ENCODE data around the gene HTR2A.

The HTR2A gene

GRCh38 chr13:46914341-46914740, 17.5 kb upstream of the HTR2A start:
- Mint-ChIP-seq H3K27me3 (ENCODE audit: low read depth, poor library complexity) (no peaks in the 10 kb centered on the region), H3K27ac (no peak overlapping the region), H3K36me3 (ENCODE audit: low read depth) (no peaks in the 10 kb centered on the region), H3K4me1 (no peaks in the 10 kb centered on the region), H3K9me3 (peaks cover 7% of the 10 kb centered on the region), H3K4me3 (no peak overlapping the region)
- no peak for DNase-seq
- TF ChIP-seq CTCF (IDR thresholded peaks at IDR 0.05), result no peak

- Mint-ChIP-seq H3K4me1 (no peaks in the 10 kb centered on the region), H3K27me3 (ENCODE audit: low read depth, poor library complexity) (no peaks in the 10 kb centered on the region), H3K9me3 (peaks cover 7% of the 10 kb centered on the region), H3K27ac (no peak overlapping the region), H3K4me3 (no peak overlapping the region), H3K36me3 (ENCODE audit: low read depth) (no peaks in the 10 kb centered on the region)
- no peak for TF ChIP-seq CTCF (IDR thresholded peaks at IDR 0.05)
- no peak for DNase-seq
Measured at GRCh38 chr13:46913757-46914156, 16.9 kb upstream of the HTR2A start.

GRCh38 chr13:46909042-46909441, 12.2 kb upstream of the HTR2A start:
- H3K27me3 Mint-ChIP-seq (ENCODE audit: low read depth, poor library complexity), result no peaks in the 10 kb centered on the region
- H3K4me1 Mint-ChIP-seq, result no peaks in the 10 kb centered on the region
- TF ChIP-seq CTCF (IDR thresholded peaks at IDR 0.05), result no peak

GRCh38 chr13:46908501-46908900, 11.6 kb upstream of the HTR2A start:
- Mint-ChIP-seq H3K4me3 (no peak overlapping the region), H3K9me3 (peaks cover 7% of the 10 kb centered on the region), H3K27ac (no peak overlapping the region), H3K36me3 (ENCODE audit: low read depth) (no peaks in the 10 kb centered on the region), H3K27me3 (ENCODE audit: low read depth, poor library complexity) (no peaks in the 10 kb centered on the region), H3K4me1 (no peaks in the 10 kb centered on the region)
- TF ChIP-seq CTCF (IDR thresholded peaks at IDR 0.05), result no peak
- no peak for DNase-seq

More at GRCh38 chr13:46909042-46909441, 12.2 kb upstream of the HTR2A start:
- peaks cover 7% of the 10 kb centered on the region for H3K9me3 Mint-ChIP-seq
- H3K4me3 Mint-ChIP-seq, result no peak overlapping the region
- DNase-seq, result no peak
- no peak overlapping the region for H3K27ac Mint-ChIP-seq
- H3K36me3 Mint-ChIP-seq (ENCODE audit: low read depth), result no peaks in the 10 kb centered on the region

- DNase-seq, result no peak
- H3K27me3 Mint-ChIP-seq (ENCODE audit: low read depth, poor library complexity), result no peaks in the 10 kb centered on the region
- no peak overlapping the region for H3K27ac Mint-ChIP-seq
- TF ChIP-seq CTCF (IDR thresholded peaks at IDR 0.05), result no peak
- H3K36me3 Mint-ChIP-seq (ENCODE audit: low read depth), result no peaks in the 10 kb centered on the region
- H3K9me3 Mint-ChIP-seq, result no peaks in the 10 kb centered on the region
- H3K4me3 Mint-ChIP-seq, result no peak overlapping the region
- no peaks in the 10 kb centered on the region for H3K4me1 Mint-ChIP-seq
Measured at GRCh38 chr13:46906405-46906804, 9.6 kb upstream of the HTR2A start.

- no peak for DNase-seq
- H3K4me1 Mint-ChIP-seq, result no peaks in the 10 kb centered on the region
- no peak overlapping the region for H3K27ac Mint-ChIP-seq
- no peak for TF ChIP-seq CTCF (IDR thresholded peaks at IDR 0.05)
- H3K36me3 Mint-ChIP-seq (ENCODE audit: low read depth), result no peaks in the 10 kb centered on the region
- no peak overlapping the region for H3K4me3 Mint-ChIP-seq
- no peaks in the 10 kb centered on the region for H3K27me3 Mint-ChIP-seq (ENCODE audit: low read depth, poor library complexity)
- no peaks in the 10 kb centered on the region for H3K9me3 Mint-ChIP-seq
Measured at GRCh38 chr13:46905249-46905648, 8.4 kb upstream of the HTR2A start.
